HEK293 (cell line): ENCODE results near the gene CHRNE.
A peak's percentile ranks its signal among the peaks of the same experiment; 100 is the strongest.

Source experiments
- CTCF ChIA-PET: fragments of 350-600 bp; formaldehyde crosslinking; extraction: SDS; loops from one replicate; lab custom pipeline; 2021; ENCODE audit warnings: antibody characterized with exemption; lab: Yijun Ruan, JAX
- POLR2A ChIA-PET: fragments of 300-600 bp; formaldehyde crosslinking; extraction: SDS; loops from one replicate; lab custom pipeline; 2020; ENCODE audit warnings: antibody characterized with exemption, inconsistent platforms; lab: Yijun Ruan, JAX
- H3K27ac ChIP-seq: fragments of 200-500 bp; sonication (Bioruptor generic); 2 replicates; pipeline ENCODE4 v1.5.1; 2014; ENCODE audit warnings: low read depth, low read length, control low read depth, inconsistent platforms; ENCODE audit errors: extremely low read depth
- H3K36me3 ChIP-seq, 2 experiments: fragments of 200-500 bp in 1 of 2; sonication (Bioruptor generic) in 1 of 2; 1 replicate in 1 of 2; 2 replicates in 1 of 2; pipeline ENCODE4 v1.5.1; 2014 to 2017; ENCODE audit warnings: inconsistent platforms in 2 of 2, low read length in 2 of 2; ENCODE audit not compliant: control insufficient read depth in 2 of 2, insufficient read depth in 1 of 2
- H3K4me1 ChIP-seq: fragments of 200-500 bp; sonication (Bioruptor generic); 2 replicates; pipeline ENCODE4 v1.5.1; 2014; ENCODE audit warnings: mild to moderate bottlenecking, low read length, inconsistent platforms; ENCODE audit not compliant: control insufficient read depth, insufficient read depth
- H3K4me3 ChIP-seq: 2 replicates; pipeline ENCODE4 v1.5.1; 2011; ENCODE audit warnings: low read depth, mild to moderate bottlenecking, control low read depth, low read length, moderate library complexity
- H3K9me3 ChIP-seq: fragments of 200-500 bp; sonication (Bioruptor generic); 2 replicates; pipeline ENCODE4 v1.5.1; 2014; ENCODE audit warnings: low read depth, low read length, inconsistent platforms; ENCODE audit not compliant: control insufficient read depth, insufficient read depth
- GLI2 ChIP-seq: fragments of 450-650 bp; formaldehyde crosslinking; IDR thresholded peaks from 2 replicates; pipeline ENCODE4; 2017; ENCODE audit warnings: missing biosample characterization, missing genetic modification characterization, low read depth, borderline replicate concordance
- KLF10 ChIP-seq: fragments of 450-650 bp; IDR thresholded peaks from 2 replicates; pipeline ENCODE4 v1.5.1; 2018; ENCODE audit warnings: missing biosample characterization, mild to moderate bottlenecking, missing genetic modification characterization
- MEIS1 ChIP-seq: sonication (generic); formaldehyde crosslinking; IDR thresholded peaks from 2 replicates; pipeline ENCODE4 v1.8.1; 2022; ENCODE audit warnings: missing genetic modification reagents, mild to moderate bottlenecking, borderline replicate concordance
- SETDB1 ChIP-seq: IDR thresholded peaks from one replicate; pipeline ENCODE4 v1.6.1; 2017; ENCODE audit warnings: mild to moderate bottlenecking, low read length, moderate library complexity, mixed read lengths; ENCODE audit not compliant: insufficient read length
- ZBTB10 ChIP-seq: fragments of 450-650 bp; formaldehyde crosslinking; IDR thresholded peaks from 2 replicates; pipeline ENCODE4 v1.5.1; 2016; ENCODE audit warnings: missing biosample characterization, missing genetic modification characterization
- ZFP69B ChIP-seq: fragments of 450-650 bp; formaldehyde crosslinking; IDR thresholded peaks from 2 replicates; pipeline ENCODE4 v1.5.1; 2016; ENCODE audit warnings: missing biosample characterization, missing genetic modification characterization
- ZIC2 ChIP-seq: fragments of 450-650 bp; formaldehyde crosslinking; IDR thresholded peaks from 2 replicates; pipeline ENCODE4 v1.5.1; 2016; ENCODE audit warnings: missing biosample characterization, missing genetic modification characterization
- ZNF114 ChIP-seq: fragments of 450-650 bp; formaldehyde crosslinking; IDR thresholded peaks from 2 replicates; pipeline ENCODE4 v1.5.0; 2017; ENCODE audit warnings: missing biosample characterization, missing genetic modification characterization
- ZNF26 ChIP-seq: fragments of 450-650 bp; formaldehyde crosslinking; IDR thresholded peaks from 2 replicates; pipeline ENCODE4 v1.5.1; 2016; ENCODE audit warnings: missing biosample characterization, missing genetic modification characterization
- ZNF311 ChIP-seq: fragments of 450-650 bp; formaldehyde crosslinking; IDR thresholded peaks from 2 replicates; pipeline ENCODE4 v1.5.1; 2017; ENCODE audit warnings: missing biosample characterization, missing genetic modification characterization, borderline replicate concordance
- ZNF433 ChIP-seq: fragments of 450-650 bp; formaldehyde crosslinking; IDR thresholded peaks from 2 replicates; pipeline ENCODE4 v1.5.1; 2016; ENCODE audit warnings: missing biosample characterization, missing genetic modification characterization, low read depth
- ZNF473 ChIP-seq: fragments of 450-650 bp; formaldehyde crosslinking; IDR thresholded peaks from 2 replicates; pipeline ENCODE4 v1.5.1; 2017; ENCODE audit warnings: missing biosample characterization, missing genetic modification characterization
- ZNF585B ChIP-seq: fragments of 450-650 bp; formaldehyde crosslinking; IDR thresholded peaks from 2 replicates; pipeline ENCODE4 v1.5.1; 2016; ENCODE audit warnings: missing biosample characterization, missing genetic modification characterization
- ZNF600 ChIP-seq: fragments of 450-650 bp; formaldehyde crosslinking; IDR thresholded peaks from 2 replicates; pipeline ENCODE4 v1.5.1; 2016; ENCODE audit warnings: missing biosample characterization, missing genetic modification characterization
- ZNF610 ChIP-seq: fragments of 450-650 bp; formaldehyde crosslinking; IDR thresholded peaks from 2 replicates; pipeline ENCODE4 v1.5.1; 2016; ENCODE audit warnings: missing biosample characterization, missing genetic modification characterization, borderline replicate concordance
- ZNF654 ChIP-seq: fragments of 450-650 bp; formaldehyde crosslinking; IDR thresholded peaks from 2 replicates; pipeline ENCODE4 v1.5.1; 2016; ENCODE audit warnings: low read depth, missing biosample characterization, missing genetic modification characterization
- TF ChIP-seq, protein P1 (sequence below): sonication (generic); formaldehyde crosslinking; IDR thresholded peaks from 2 replicates; pipeline ENCODE4 v1.8.1; 2022; ENCODE audit warnings: mild to moderate bottlenecking, moderate library complexity, missing genetic modification reagents
- TF ChIP-seq, protein P2 (sequence below): fragments of 450-650 bp; formaldehyde crosslinking; IDR thresholded peaks from 2 replicates; pipeline ENCODE4 v1.5.1; 2016; ENCODE audit warnings: missing biosample characterization, missing genetic modification characterization, borderline replicate concordance
- TF ChIP-seq, protein P3 (sequence below): fragments of 450-650 bp; formaldehyde crosslinking; IDR thresholded peaks from 2 replicates; pipeline ENCODE4 v1.5.1; 2016; ENCODE audit warnings: missing biosample characterization, missing genetic modification characterization

Gene CHRNE

GRCh38 chr17:4908711-4909496, 6.0 kb upstream of the CHRNE start (continued):
- TF ChIP-seq ZBTB10 (tag by site-specific recombination) = peak; percentile 33; the same call in 1 of the 2 replicates
- TF ChIP-seq ZNF311 (tag by site-specific recombination) = peak; percentile 75; the same call in 1 of the 2 replicates
- peak; percentile 36; the same call in 1 of the 2 replicates for TF ChIP-seq ZFP69B (tag by site-specific recombination)
- TF ChIP-seq ZNF114 (tag by site-specific recombination) = no peak
- TF ChIP-seq, protein P1, sequence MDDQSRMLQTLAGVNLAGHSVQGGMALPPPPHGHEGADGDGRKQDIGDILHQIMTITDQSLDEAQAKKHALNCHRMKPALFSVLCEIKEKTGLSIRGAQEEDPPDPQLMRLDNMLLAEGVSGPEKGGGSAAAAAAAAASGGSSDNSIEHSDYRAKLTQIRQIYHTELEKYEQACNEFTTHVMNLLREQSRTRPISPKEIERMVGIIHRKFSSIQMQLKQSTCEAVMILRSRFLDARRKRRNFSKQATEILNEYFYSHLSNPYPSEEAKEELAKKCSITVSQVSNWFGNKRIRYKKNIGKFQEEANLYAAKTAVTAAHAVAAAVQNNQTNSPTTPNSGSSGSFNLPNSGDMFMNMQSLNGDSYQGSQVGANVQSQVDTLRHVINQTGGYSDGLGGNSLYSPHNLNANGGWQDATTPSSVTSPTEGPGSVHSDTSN (CRISPR knock-in tag) = no peak
- peak; percentile 72 for TF ChIP-seq ZIC2 (tag by site-specific recombination)
- no peak for TF ChIP-seq KLF10 (tag by site-specific recombination)
- TF ChIP-seq ZNF26 (tag by site-specific recombination) = no peak
- TF ChIP-seq ZNF600 (tag by site-specific recombination) = peak; percentile 73; the same call in 1 of the 2 replicates
- no peak for TF ChIP-seq MEIS1
- TF ChIP-seq GLI2 (tag by site-specific recombination) = no peak
- TF ChIP-seq, protein P2, sequence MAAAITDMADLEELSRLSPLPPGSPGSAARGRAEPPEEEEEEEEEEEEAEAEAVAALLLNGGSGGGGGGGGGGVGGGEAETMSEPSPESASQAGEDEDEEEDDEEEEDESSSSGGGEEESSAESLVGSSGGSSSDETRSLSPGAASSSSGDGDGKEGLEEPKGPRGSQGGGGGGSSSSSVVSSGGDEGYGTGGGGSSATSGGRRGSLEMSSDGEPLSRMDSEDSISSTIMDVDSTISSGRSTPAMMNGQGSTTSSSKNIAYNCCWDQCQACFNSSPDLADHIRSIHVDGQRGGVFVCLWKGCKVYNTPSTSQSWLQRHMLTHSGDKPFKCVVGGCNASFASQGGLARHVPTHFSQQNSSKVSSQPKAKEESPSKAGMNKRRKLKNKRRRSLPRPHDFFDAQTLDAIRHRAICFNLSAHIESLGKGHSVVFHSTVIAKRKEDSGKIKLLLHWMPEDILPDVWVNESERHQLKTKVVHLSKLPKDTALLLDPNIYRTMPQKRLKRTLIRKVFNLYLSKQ (tag by site-specific recombination) = no peak
- TF ChIP-seq ZNF473 (tag by site-specific recombination) = peak; percentile 54; the same call in 1 of the 2 replicates
- no peak for TF ChIP-seq ZNF585B (tag by site-specific recombination)

- Histone ChIP-seq H3K9me3 (no peaks in the 10 kb centered on the region), H3K36me3 (no peaks in the 10 kb centered on the region), H3K27ac (no peak overlapping the region), H3K4me1 (no peaks in the 10 kb centered on the region; the same call in 1 of the 2 replicates), H3K4me3 (no peak overlapping the region)
- TF ChIP-seq SETDB1 (no peak), ZNF433 (tag by site-specific recombination) (no peak), ZNF610 (tag by site-specific recombination) (no peak), ZNF654 (tag by site-specific recombination) (no peak), ZIC2 (tag by site-specific recombination) (no peak; the same call in 1 of the 2 replicates)
- TF ChIP-seq, protein P3, sequence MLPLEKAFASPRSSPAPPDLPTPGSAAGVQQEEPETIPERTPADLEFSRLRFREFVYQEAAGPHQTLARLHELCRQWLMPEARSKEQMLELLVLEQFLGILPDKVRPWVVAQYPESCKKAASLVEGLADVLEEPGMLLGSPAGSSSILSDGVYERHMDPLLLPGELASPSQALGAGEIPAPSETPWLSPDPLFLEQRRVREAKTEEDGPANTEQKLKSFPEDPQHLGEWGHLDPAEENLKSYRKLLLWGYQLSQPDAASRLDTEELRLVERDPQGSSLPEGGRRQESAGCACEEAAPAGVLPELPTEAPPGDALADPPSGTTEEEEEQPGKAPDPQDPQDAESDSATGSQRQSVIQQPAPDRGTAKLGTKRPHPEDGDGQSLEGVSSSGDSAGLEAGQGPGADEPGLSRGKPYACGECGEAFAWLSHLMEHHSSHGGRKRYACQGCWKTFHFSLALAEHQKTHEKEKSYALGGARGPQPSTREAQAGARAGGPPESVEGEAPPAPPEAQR (tag by site-specific recombination) = no peak
- ChIA-PET CTCF (interaction anchor here (0.6 to 2.3 kb wide), 22 partner anchors 9 to 1162 kb away, joined by 3 to 23 read pairs (median 4); partner anchors contain the start of genes C17orf107, CAMTA2, ENO3 and RNF167), POLR2A (interaction anchor here (0.9 to 1.9 kb wide), 9 partner anchors 26 to 155 kb away, joined by 3 to 27 read pairs (median 4); partner anchors contain the start of genes INCA1, KIF1C, RNF167 and SLC25A11)
Observed at GRCh38 chr17:4908301-4908700, 5.4 kb upstream of the CHRNE start.
